ENCODE measurements around the gene NUDT4. TPM values are rescaled to one million over a fixed set of nuclear protein-coding genes. Genes with fewer than 3 reads are reported as not detected.

NUDT4 gene
- total RNA-seq, 1 experiment from 2014 or later: 56.5 TPM

- Mint-ChIP-seq H3K36me3 (no peaks in the 10 kb centered on the region), H3K9me3 (no peaks in the 10 kb centered on the region), H3K27me3 (ENCODE audit: low read depth) (no peaks in the 10 kb centered on the region), H3K4me3 (peak overlapping the region; percentile 93), H3K27ac (peak overlapping the region; percentile 90), H3K4me1 (peaks cover 57% of the 10 kb centered on the region)
- ChIA-PET CTCF (no interaction called here), POLR2A (no interaction called here)
- no peak for DNase-seq (ENCODE audit: low spot score)
- TF ChIP-seq IRF1 (CRISPR knock-in tag; IDR thresholded peaks at IDR 0.05): no peak
- TF ChIP-seq KAT7 (CRISPR knock-in tag; IDR thresholded peaks at IDR 0.05; ENCODE audit: borderline replicate concordance): no peak
- no peak for TF ChIP-seq STAT6 (CRISPR knock-in tag; conservative IDR thresholded peaks at IDR 0.05; ENCODE audit: low read depth)
- no peak for TF ChIP-seq TEAD4 (CRISPR knock-in tag; IDR thresholded peaks at IDR 0.05)
- no peak for TF ChIP-seq MYBL2 (CRISPR knock-in tag; IDR thresholded peaks at IDR 0.05)
- TF ChIP-seq USF1 (CRISPR knock-in tag; IDR thresholded peaks at IDR 0.05): no peak
- TF ChIP-seq ZNF138 (CRISPR knock-in tag; conservative IDR thresholded peaks at IDR 0.05): no peak
- TF ChIP-seq RELA (CRISPR knock-in tag; IDR thresholded peaks at IDR 0.05; ENCODE audit: borderline replicate concordance): no peak
- TF ChIP-seq ZNF232 (CRISPR knock-in tag; IDR thresholded peaks at IDR 0.05): no peak
- TF ChIP-seq ZNF396 (CRISPR knock-in tag; IDR thresholded peaks at IDR 0.05; ENCODE audit: borderline replicate concordance): no peak
- TF ChIP-seq AR (CRISPR knock-in tag; IDR thresholded peaks at IDR 0.05): no peak
- TF ChIP-seq FOXJ3 (CRISPR knock-in tag; IDR thresholded peaks at IDR 0.05; ENCODE audit: borderline replicate concordance): no peak
- no peak for TF ChIP-seq ZNF317 (CRISPR knock-in tag; IDR thresholded peaks at IDR 0.05; ENCODE audit: borderline replicate concordance, low read depth)
- TF ChIP-seq ZNF219 (CRISPR knock-in tag; IDR thresholded peaks at IDR 0.05; ENCODE audit: borderline replicate concordance): no peak
- no peak for ATAC-seq
These were observed 62.5 kb downstream of the NUDT4 start for GRCh38 chr12:93440043-93440835.

GRCh38 chr12:93441081-93441616 is 63.4 kb downstream of the NUDT4 start:
- Mint-ChIP-seq H3K9me3 (no peaks in the 10 kb centered on the region), H3K4me3 (peak overlapping the region; percentile 93), H3K4me1 (peaks cover 56% of the 10 kb centered on the region), H3K36me3 (no peaks in the 10 kb centered on the region), H3K27ac (peak overlapping the region; percentile 90), H3K27me3 (ENCODE audit: low read depth) (no peaks in the 10 kb centered on the region)
- POLR2A ChIA-PET: no interaction called here
- ATAC-seq (no peak), DNase-seq (ENCODE audit: low spot score) (peak; percentile 37)
- CTCF ChIA-PET: no interaction called here
- TF ChIP-seq ZNF219 (CRISPR knock-in tag; IDR thresholded peaks at IDR 0.05; ENCODE audit: borderline replicate concordance) (no peak), ZNF512 (CRISPR knock-in tag; IDR thresholded peaks at IDR 0.05; ENCODE audit: borderline replicate concordance) (no peak), FOXP4 (CRISPR knock-in tag; IDR thresholded peaks at IDR 0.05) (peak; percentile 54; the same call in 1 of the 2 replicates), CREM (CRISPR knock-in tag; IDR thresholded peaks at IDR 0.05) (no peak), SP1 (CRISPR knock-in tag; conservative IDR thresholded peaks at IDR 0.05) (no peak), ATF3 (CRISPR knock-in tag; conservative IDR thresholded peaks at IDR 0.05) (no peak)
